ENCODE results near the gene WDR75.

WDR75 gene

DNA sequence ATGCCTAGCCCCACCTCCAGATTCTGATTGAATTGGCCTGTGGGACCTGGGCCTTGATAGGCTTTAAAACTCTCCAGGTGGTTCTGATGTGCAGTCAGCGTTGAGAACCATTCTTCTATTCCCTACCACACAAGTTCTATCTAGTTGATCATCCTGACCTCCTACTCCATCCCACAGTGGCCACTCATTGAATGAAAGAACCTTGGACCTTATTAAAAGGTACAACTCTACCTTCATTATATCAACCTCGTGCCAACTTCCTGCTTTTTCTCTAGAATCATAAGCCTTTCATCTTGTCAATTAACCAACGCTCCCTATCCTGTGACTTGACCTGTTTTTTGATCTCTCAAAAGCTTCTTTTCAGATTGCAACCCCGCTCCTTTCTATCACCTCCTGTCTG, 83.5 kb downstream of the WDR75 start:
- no peak for DNase-seq (ENCODE audit: low read depth)
- TF ChIP-seq, protein P1, sequence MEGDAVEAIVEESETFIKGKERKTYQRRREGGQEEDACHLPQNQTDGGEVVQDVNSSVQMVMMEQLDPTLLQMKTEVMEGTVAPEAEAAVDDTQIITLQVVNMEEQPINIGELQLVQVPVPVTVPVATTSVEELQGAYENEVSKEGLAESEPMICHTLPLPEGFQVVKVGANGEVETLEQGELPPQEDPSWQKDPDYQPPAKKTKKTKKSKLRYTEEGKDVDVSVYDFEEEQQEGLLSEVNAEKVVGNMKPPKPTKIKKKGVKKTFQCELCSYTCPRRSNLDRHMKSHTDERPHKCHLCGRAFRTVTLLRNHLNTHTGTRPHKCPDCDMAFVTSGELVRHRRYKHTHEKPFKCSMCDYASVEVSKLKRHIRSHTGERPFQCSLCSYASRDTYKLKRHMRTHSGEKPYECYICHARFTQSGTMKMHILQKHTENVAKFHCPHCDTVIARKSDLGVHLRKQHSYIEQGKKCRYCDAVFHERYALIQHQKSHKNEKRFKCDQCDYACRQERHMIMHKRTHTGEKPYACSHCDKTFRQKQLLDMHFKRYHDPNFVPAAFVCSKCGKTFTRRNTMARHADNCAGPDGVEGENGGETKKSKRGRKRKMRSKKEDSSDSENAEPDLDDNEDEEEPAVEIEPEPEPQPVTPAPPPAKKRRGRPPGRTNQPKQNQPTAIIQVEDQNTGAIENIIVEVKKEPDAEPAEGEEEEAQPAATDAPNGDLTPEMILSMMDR (conservative IDR thresholded peaks at IDR 0.05; ENCODE audit: low read depth, low read length) = no peak
- H3K4me3 ChIP-seq (ENCODE audit: low read depth, low read length) = no peak overlapping the region
